ENCODE measurements around the gene PRMT7.

Gene PRMT7

GRCh38 chr16:68275611-68276191, 35.1 kb upstream of the PRMT7 start:
- no peak overlapping the region for H3K4me2 ChIP-seq (ENCODE audit: insufficient read depth, low read length, poor library complexity, severe bottlenecking)
- no peaks in the 10 kb centered on the region for H3K27me3 ChIP-seq (ENCODE audit: control insufficient read depth in 3 of 3, insufficient read depth in 3 of 3, low read depth in 1 of 3, low read length in 3 of 3)
- peaks cover 8 to 14% of the 10 kb centered on the region in 2 donors for H3K36me3 ChIP-seq (replicated peaks in 1 of 2; ENCODE audit: control insufficient read depth in 2 of 2, insufficient read depth in 2 of 2, low read length in 2 of 2)
- no peak overlapping the region for H4K91ac ChIP-seq (ENCODE audit: low read depth, low read length, poor library complexity)
- no peak for DNase-seq (ENCODE audit: low spot score)
- no peak overlapping the region for H2BK12ac ChIP-seq (ENCODE audit: low read length)
- peaks cover 1 to 3% of the 10 kb centered on the region in 2 donors for H3K4me1 ChIP-seq (ENCODE audit: control insufficient read depth in 2 of 2, insufficient read depth in 1 of 2, low read depth in 1 of 2, low read length in 2 of 2)
- no peak overlapping the region for H3K9ac ChIP-seq (ENCODE audit: low read depth, low read length, poor library complexity)
- H2AK5ac ChIP-seq (ENCODE audit: low read depth, low read length): no peak overlapping the region
- no peak overlapping the region for H2BK120ac ChIP-seq (ENCODE audit: low read depth, low read length)
- H3K4ac ChIP-seq (ENCODE audit: low read length): no peak overlapping the region
- no peak overlapping the region for H3K23ac ChIP-seq (ENCODE audit: low read depth, low read length, poor library complexity)
- no peak overlapping the region for H3K27ac ChIP-seq (replicated peaks; ENCODE audit: low read length)
- H4K8ac ChIP-seq (ENCODE audit: low read depth, low read length): no peak overlapping the region
- H2BK15ac ChIP-seq (ENCODE audit: low read length): no peak overlapping the region
- no CpG with 5 or more reads among the region's 4 CpGs for WGBS, 2 donors (ENCODE audit: extremely low coverage in 2 of 2, insufficient read length in 2 of 2, insufficient replicate concordance in 1 of 2)
- peaks cover 3% of the 10 kb centered on the region for H3K79me1 ChIP-seq (ENCODE audit: low read depth, low read length)
- H3K9me3 ChIP-seq (replicated peaks in 1 of 2; ENCODE audit: control insufficient read depth in 2 of 2, insufficient read depth in 1 of 2, low read depth in 1 of 2, low read length in 2 of 2): no peaks in the 10 kb centered on the region
- H3K18ac ChIP-seq (ENCODE audit: low read length): no peak overlapping the region
- no peak overlapping the region for H2BK5ac ChIP-seq (ENCODE audit: low read length)
- no peak overlapping the region for H3K4me3 ChIP-seq (ENCODE audit: low read length in 2 of 2)
- H3K14ac ChIP-seq (ENCODE audit: low read length): no peak overlapping the region
- no peak overlapping the region for H2AFZ ChIP-seq (ENCODE audit: low read length)

- peaks cover 1 to 3% of the 10 kb centered on the region in 2 donors for H3K4me1 ChIP-seq (ENCODE audit: control insufficient read depth in 2 of 2, insufficient read depth in 1 of 2, low read depth in 1 of 2, low read length in 2 of 2)
- no peak overlapping the region for H3K18ac ChIP-seq (ENCODE audit: low read length)
- H3K27ac ChIP-seq (replicated peaks; ENCODE audit: low read length): no peak overlapping the region
- no CpG with 5 or more reads among the region's 3 CpGs for WGBS, 2 donors (ENCODE audit: extremely low coverage in 2 of 2, insufficient read length in 2 of 2, insufficient replicate concordance in 1 of 2)
- H4K8ac ChIP-seq (ENCODE audit: low read depth, low read length): no peak overlapping the region
- no peak overlapping the region for H3K4me2 ChIP-seq (ENCODE audit: insufficient read depth, low read length, poor library complexity, severe bottlenecking)
- no peak overlapping the region for H2BK15ac ChIP-seq (ENCODE audit: low read length)
- no peak overlapping the region for H2AK5ac ChIP-seq (ENCODE audit: low read depth, low read length)
- no peak overlapping the region for H4K91ac ChIP-seq (ENCODE audit: low read depth, low read length, poor library complexity)
- no peak overlapping the region for H3K14ac ChIP-seq (ENCODE audit: low read length)
- peaks cover 8 to 12% of the 10 kb centered on the region in 2 donors for H3K36me3 ChIP-seq (replicated peaks in 1 of 2; ENCODE audit: control insufficient read depth in 2 of 2, insufficient read depth in 2 of 2, low read length in 2 of 2)
- H3K9ac ChIP-seq (ENCODE audit: low read depth, low read length, poor library complexity): no peak overlapping the region
- H3K9me3 ChIP-seq (replicated peaks in 1 of 2; ENCODE audit: control insufficient read depth in 2 of 2, insufficient read depth in 1 of 2, low read depth in 1 of 2, low read length in 2 of 2): no peaks in the 10 kb centered on the region
- no peak overlapping the region for H3K4ac ChIP-seq (ENCODE audit: low read length)
- H2AFZ ChIP-seq (ENCODE audit: low read length): no peak overlapping the region
- H3K23ac ChIP-seq (ENCODE audit: low read depth, low read length, poor library complexity): no peak overlapping the region
- H2BK120ac ChIP-seq (ENCODE audit: low read depth, low read length): no peak overlapping the region
- peaks cover 3% of the 10 kb centered on the region for H3K79me1 ChIP-seq (ENCODE audit: low read depth, low read length)
- no peaks in the 10 kb centered on the region for H3K27me3 ChIP-seq (ENCODE audit: control insufficient read depth in 3 of 3, insufficient read depth in 3 of 3, low read depth in 1 of 3, low read length in 3 of 3)
- H3K4me3 ChIP-seq (ENCODE audit: low read length in 2 of 2): no peak overlapping the region
- no peak for DNase-seq (ENCODE audit: low spot score)
- H2BK5ac ChIP-seq (ENCODE audit: low read length): no peak overlapping the region
- H2BK12ac ChIP-seq (ENCODE audit: low read length): no peak overlapping the region
Observed at GRCh38 chr16:68276223-68276622, 34.6 kb upstream of the PRMT7 start.

DNA sequence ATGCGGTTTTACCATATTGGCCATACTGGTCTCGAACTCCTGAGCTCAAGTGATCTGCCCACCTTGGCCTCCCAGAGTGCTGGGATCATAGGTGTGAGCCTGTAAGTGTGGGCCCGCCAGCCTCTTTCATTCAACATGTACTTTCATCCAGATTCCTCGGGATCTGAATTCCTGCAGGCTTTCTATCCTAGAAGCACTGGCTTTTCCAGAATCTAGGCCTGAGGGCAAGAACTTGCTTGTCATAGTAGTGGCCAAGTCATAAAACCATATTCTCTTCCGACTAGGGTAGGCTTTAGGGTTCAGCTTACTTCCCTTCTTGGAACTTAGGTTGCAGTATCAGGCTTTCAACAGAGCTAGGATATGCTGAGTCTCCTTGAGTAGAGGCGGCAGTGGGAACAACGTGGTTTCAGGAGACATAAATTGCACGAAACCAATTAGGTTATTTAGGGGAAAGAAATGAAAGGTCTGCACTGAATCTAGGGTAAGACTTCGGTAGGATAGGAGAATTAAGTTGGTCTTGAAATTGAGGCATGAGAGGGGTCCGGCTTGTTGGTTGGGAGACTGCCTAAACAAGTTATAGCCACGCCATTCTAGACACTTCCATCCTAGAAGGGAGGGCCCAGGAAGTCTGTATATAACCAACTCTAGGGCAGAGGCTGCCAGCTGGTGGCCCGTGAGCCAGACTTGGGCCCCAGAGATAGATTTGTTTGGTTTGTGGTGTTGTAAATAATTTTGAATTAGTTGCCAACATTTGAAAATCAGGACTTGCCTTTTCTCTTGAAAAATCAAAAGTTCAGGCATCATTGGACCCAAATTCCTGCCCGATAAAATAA, 30.9 kb upstream of the PRMT7 start:
- H2BK12ac ChIP-seq (ENCODE audit: low read length): no peak overlapping the region
- no peak overlapping the region for H3K23ac ChIP-seq (ENCODE audit: low read depth, low read length, poor library complexity)
- H2BK15ac ChIP-seq (ENCODE audit: low read length): no peak overlapping the region
- no peak overlapping the region for H2BK5ac ChIP-seq (ENCODE audit: low read length)
- WGBS, 2 donors (ENCODE audit: extremely low coverage in 2 of 2, insufficient read length in 2 of 2, insufficient replicate concordance in 1 of 2): no CpG with 5 or more reads among the region's 13 CpGs
- no peak overlapping the region for H3K14ac ChIP-seq (ENCODE audit: low read length)
- H3K9me3 ChIP-seq (replicated peaks in 1 of 2; ENCODE audit: control insufficient read depth in 2 of 2, insufficient read depth in 1 of 2, low read depth in 1 of 2, low read length in 2 of 2): no peaks in the 10 kb centered on the region
- H2BK120ac ChIP-seq (ENCODE audit: low read depth, low read length): no peak overlapping the region
- H3K27me3 ChIP-seq (ENCODE audit: control insufficient read depth in 3 of 3, insufficient read depth in 3 of 3, low read depth in 1 of 3, low read length in 3 of 3): no peaks in the 10 kb centered on the region
- H3K27ac ChIP-seq (replicated peaks; ENCODE audit: low read length): no peak overlapping the region
- no peak overlapping the region for H3K4me3 ChIP-seq (ENCODE audit: low read length in 2 of 2)
- no peak for DNase-seq (ENCODE audit: low spot score)
- H2AFZ ChIP-seq (ENCODE audit: low read length): no peak overlapping the region
- no peaks in the 10 kb centered on the region for H3K79me1 ChIP-seq (ENCODE audit: low read depth, low read length)
- no peak overlapping the region for H4K91ac ChIP-seq (ENCODE audit: low read depth, low read length, poor library complexity)
- H3K4me2 ChIP-seq (ENCODE audit: insufficient read depth, low read length, poor library complexity, severe bottlenecking): no peak overlapping the region
- H2AK5ac ChIP-seq (ENCODE audit: low read depth, low read length): no peak overlapping the region
- H4K8ac ChIP-seq (ENCODE audit: low read depth, low read length): no peak overlapping the region
- no peak overlapping the region for H3K4ac ChIP-seq (ENCODE audit: low read length)
- no peak overlapping the region for H3K9ac ChIP-seq (ENCODE audit: low read depth, low read length, poor library complexity)
- H3K4me1 ChIP-seq (ENCODE audit: control insufficient read depth in 2 of 2, insufficient read depth in 1 of 2, low read depth in 1 of 2, low read length in 2 of 2): peaks cover 1 to 3% of the 10 kb centered on the region in 2 donors
- H3K18ac ChIP-seq (ENCODE audit: low read length): no peak overlapping the region
- peaks cover 1 to 15% of the 10 kb centered on the region in 2 donors for H3K36me3 ChIP-seq (replicated peaks in 1 of 2; ENCODE audit: control insufficient read depth in 2 of 2, insufficient read depth in 2 of 2, low read length in 2 of 2)

- no peak overlapping the region for H3K4me3 ChIP-seq (ENCODE audit: low read length in 2 of 2)
- H2BK12ac ChIP-seq (ENCODE audit: low read length): no peak overlapping the region
- no peak overlapping the region for H3K23ac ChIP-seq (ENCODE audit: low read depth, low read length, poor library complexity)
- H3K18ac ChIP-seq (ENCODE audit: low read length): no peak overlapping the region
- no peak overlapping the region for H2AFZ ChIP-seq (ENCODE audit: low read length)
- no peak overlapping the region for H4K91ac ChIP-seq (ENCODE audit: low read depth, low read length, poor library complexity)
- H3K27me3 ChIP-seq (ENCODE audit: control insufficient read depth in 3 of 3, insufficient read depth in 3 of 3, low read depth in 1 of 3, low read length in 3 of 3): no peaks in the 10 kb centered on the region
- no peak for DNase-seq (ENCODE audit: low spot score)
- H3K4me2 ChIP-seq (ENCODE audit: insufficient read depth, low read length, poor library complexity, severe bottlenecking): no peak overlapping the region
- no peak overlapping the region for H2BK5ac ChIP-seq (ENCODE audit: low read length)
- no peaks in the 10 kb centered on the region for H3K79me1 ChIP-seq (ENCODE audit: low read depth, low read length)
- no CpG with 5 or more reads among the region's 4 CpGs for WGBS, 2 donors (ENCODE audit: extremely low coverage in 2 of 2, insufficient read length in 2 of 2, insufficient replicate concordance in 1 of 2)
- H3K36me3 ChIP-seq (replicated peaks in 1 of 2; ENCODE audit: control insufficient read depth in 2 of 2, insufficient read depth in 2 of 2, low read length in 2 of 2): peaks cover under 1 to 21% of the 10 kb centered on the region in 2 donors
- no peak overlapping the region for H3K14ac ChIP-seq (ENCODE audit: low read length)
- no peak overlapping the region for H4K8ac ChIP-seq (ENCODE audit: low read depth, low read length)
- no peak overlapping the region for H2BK15ac ChIP-seq (ENCODE audit: low read length)
- H3K4ac ChIP-seq (ENCODE audit: low read length): no peak overlapping the region
- no peaks in the 10 kb centered on the region for H3K4me1 ChIP-seq (ENCODE audit: control insufficient read depth in 2 of 2, insufficient read depth in 1 of 2, low read depth in 1 of 2, low read length in 2 of 2)
- no peaks in the 10 kb centered on the region for H3K9me3 ChIP-seq (replicated peaks in 1 of 2; ENCODE audit: control insufficient read depth in 2 of 2, insufficient read depth in 1 of 2, low read depth in 1 of 2, low read length in 2 of 2)
- no peak overlapping the region for H2BK120ac ChIP-seq (ENCODE audit: low read depth, low read length)
- H3K9ac ChIP-seq (ENCODE audit: low read depth, low read length, poor library complexity): no peak overlapping the region
- H2AK5ac ChIP-seq (ENCODE audit: low read depth, low read length): no peak overlapping the region
- no peak overlapping the region for H3K27ac ChIP-seq (replicated peaks; ENCODE audit: low read length)
Observed at GRCh38 chr16:68281368-68282063, 29.3 kb upstream of the PRMT7 start.

Data from neuronal stem cell (in vitro differentiated cells).